KMS-11 (cell line): Measurements from ENCODE around the gene HTR3E.

ENCODE experiments used
- H2AFZ ChIP-seq: fragments of 200-600 bp; sonication (generic); 2 replicates; pipeline ENCODE4 v1.6.1; 2016; ENCODE audit warnings: antibody characterized with exemption, mixed run types, low read depth
- H3K27ac ChIP-seq: fragments of 200-600 bp; sonication (generic); 2 replicates; pipeline ENCODE4 v1.6.1; 2016; ENCODE audit warnings: mild to moderate bottlenecking, mixed run types
- H3K27me3 ChIP-seq: fragments of 200-600 bp; sonication (generic); 2 replicates; pipeline ENCODE4 v1.6.1; 2017; ENCODE audit warnings: mild to moderate bottlenecking, low read depth, mixed run types, moderate library complexity; ENCODE audit not compliant: insufficient read depth
- H3K36me3 ChIP-seq: fragments of 200-600 bp; sonication (generic); 2 replicates; pipeline ENCODE4 v1.6.1; 2017; ENCODE audit warnings: mild to moderate bottlenecking, mixed run types; ENCODE audit not compliant: insufficient read depth
- H3K4me1 ChIP-seq: fragments of 200-600 bp; sonication (generic); 2 replicates; pipeline ENCODE4 v1.6.1; 2016; ENCODE audit warnings: mild to moderate bottlenecking, low read depth, mixed run types; ENCODE audit not compliant: poor library complexity, severe bottlenecking
- H3K4me2 ChIP-seq: fragments of 200-600 bp; sonication (generic); 2 replicates; pipeline ENCODE4 v1.7.0; 2016; ENCODE audit warnings: mild to moderate bottlenecking, mixed run types
- H3K4me3 ChIP-seq: fragments of 200-600 bp; sonication (generic); IDR thresholded peaks from 2 replicates; pipeline ENCODE4 v1.6.1; 2017; ENCODE audit warnings: low read depth, low read length, mixed read lengths; ENCODE audit not compliant: insufficient read depth
- H3K79me2 ChIP-seq: fragments of 200-600 bp; sonication (generic); 2 replicates; pipeline ENCODE4 v1.6.1; 2016; ENCODE audit warnings: low read depth, mixed run types; ENCODE audit not compliant: insufficient read depth
- H3K9ac ChIP-seq: fragments of 200-600 bp; sonication (generic); 2 replicates; pipeline ENCODE4 v1.6.1; 2016; ENCODE audit warnings: mild to moderate bottlenecking, mixed run types
- H4K20me1 ChIP-seq: fragments of 200-600 bp; sonication (generic); 2 replicates; pipeline ENCODE4 v1.6.1; 2016; ENCODE audit warnings: mild to moderate bottlenecking, mixed run types; ENCODE audit not compliant: insufficient read depth
- CTCF ChIP-seq: fragments of 200-600 bp; sonication (generic); conservative IDR thresholded peaks from 2 replicates; pipeline ENCODE4 v1.6.1; 2017; ENCODE audit warnings: low read depth, mild to moderate bottlenecking, antibody characterized with exemption, low read length, moderate library complexity, mixed read lengths

Gene HTR3E

GRCh38 chr3:184135911-184136260 is 39.0 kb downstream of the HTR3E start:
- peak overlapping the region; percentile 91 for H3K9ac ChIP-seq
- H3K79me2 ChIP-seq: peaks cover 47% of the 10 kb centered on the region
- H3K4me1 ChIP-seq: peaks cover 24% of the 10 kb centered on the region
- H3K36me3 ChIP-seq: no peaks in the 10 kb centered on the region
- peak overlapping the region; percentile 71 for H3K27ac ChIP-seq
- H3K4me3 ChIP-seq: peak overlapping the region; percentile 71
- H3K4me2 ChIP-seq: peak overlapping the region; percentile 88
- TF ChIP-seq CTCF: no peak
- H4K20me1 ChIP-seq: no peaks in the 10 kb centered on the region
- H2AFZ ChIP-seq: peak overlapping the region; percentile 94
- H3K27me3 ChIP-seq: no peaks in the 10 kb centered on the region

- Histone ChIP-seq H3K79me2 (peaks cover 48% of the 10 kb centered on the region), H3K4me1 (peaks cover 15% of the 10 kb centered on the region), H3K27ac (no peak overlapping the region), H4K20me1 (no peaks in the 10 kb centered on the region), H3K9ac (no peak overlapping the region), H3K27me3 (no peaks in the 10 kb centered on the region), H2AFZ (no peak overlapping the region), H3K36me3 (peaks cover 14% of the 10 kb centered on the region; the same call in 1 of the 2 replicates), H3K4me3 (no peak overlapping the region), H3K4me2 (no peak overlapping the region)
- no peak for TF ChIP-seq CTCF
Measured at GRCh38 chr3:184140436-184140835, 43.6 kb downstream of the HTR3E start.

- peaks cover 31% of the 10 kb centered on the region for H3K79me2 ChIP-seq
- H3K9ac ChIP-seq: no peak overlapping the region
- no peak overlapping the region for H3K27ac ChIP-seq
- H3K27me3 ChIP-seq: no peaks in the 10 kb centered on the region
- H3K36me3 ChIP-seq: peaks cover 14% of the 10 kb centered on the region; the same call in 1 of the 2 replicates
- no peak overlapping the region for H2AFZ ChIP-seq
- peaks cover 4% of the 10 kb centered on the region for H3K4me1 ChIP-seq
- no peak overlapping the region for H3K4me2 ChIP-seq
- H4K20me1 ChIP-seq: no peaks in the 10 kb centered on the region
- TF ChIP-seq CTCF: no peak
- no peak overlapping the region for H3K4me3 ChIP-seq
Measured at GRCh38 chr3:184142199-184142598, 45.3 kb downstream of the HTR3E start.

GRCh38 chr3:184143327-184143726 is 46.5 kb downstream of the HTR3E start:
- H3K27ac ChIP-seq: no peak overlapping the region
- H3K4me3 ChIP-seq: no peak overlapping the region
- no peak overlapping the region for H3K4me2 ChIP-seq
- H3K79me2 ChIP-seq: peaks cover 19% of the 10 kb centered on the region; the same call in 1 of the 2 replicates
- no peak for TF ChIP-seq CTCF
- no peak overlapping the region for H2AFZ ChIP-seq
- H3K36me3 ChIP-seq: peaks cover 14% of the 10 kb centered on the region; the same call in 1 of the 2 replicates
- H3K27me3 ChIP-seq: no peaks in the 10 kb centered on the region
- H4K20me1 ChIP-seq: no peaks in the 10 kb centered on the region
- H3K9ac ChIP-seq: no peak overlapping the region
- no peaks in the 10 kb centered on the region for H3K4me1 ChIP-seq
